GM21515 (cell line): ENCODE data around the gene SMIM22.

Source experiments
- ATAC-seq: cut with Tn5 transposase; IDR thresholded peaks from one replicate; pipeline ENCODE4 v1.9.1; 2021; ENCODE audit not compliant: unreplicated experiment

The SMIM22 gene

GRCh38 chr16:4795181-4795827 lies at the start of gene SMIM22:
SMIM22 (plus strand) TSS chr16:4795369; CDS start chr16:4795735, 366 bp downstream.
- no peak for ATAC-seq

GRCh38 chr16:4746215-4746614 lies 49.0 kb upstream of the SMIM22 start:
- no peak for ATAC-seq

- ATAC-seq, result no peak
These were observed 48.1 kb upstream of the SMIM22 start for GRCh38 chr16:4746991-4747574.

GRCh38 chr16:4747906-4748681 lies 47.1 kb upstream of the SMIM22 start:
- no peak for ATAC-seq

- ATAC-seq, result no peak
These were observed 46.3 kb upstream of the SMIM22 start for GRCh38 chr16:4748682-4749411.

- ATAC-seq, result no peak
These were observed 45.4 kb upstream of the SMIM22 start for GRCh38 chr16:4749700-4750257.

GRCh38 chr16:4750896-4751295 lies 44.3 kb upstream of the SMIM22 start:
- no peak for ATAC-seq

- no peak for ATAC-seq
These were observed 42.6 kb upstream of the SMIM22 start for GRCh38 chr16:4752351-4753100.

GRCh38 chr16:4753227-4753626 lies 41.9 kb upstream of the SMIM22 start:
- no peak for ATAC-seq

GRCh38 chr16:4754865-4755264 lies 40.3 kb upstream of the SMIM22 start:
- no peak for ATAC-seq

- no peak for ATAC-seq
These were observed 39.5 kb upstream of the SMIM22 start for GRCh38 chr16:4755687-4756086.

GRCh38 chr16:4760221-4760910 lies 34.8 kb upstream of the SMIM22 start:
- ATAC-seq, result no peak

- no peak for ATAC-seq
These were observed 33.0 kb upstream of the SMIM22 start for GRCh38 chr16:4762205-4762604.

- no peak for ATAC-seq
These were observed 31.4 kb upstream of the SMIM22 start for GRCh38 chr16:4763791-4764190.

- no peak for ATAC-seq
These were observed 29.4 kb upstream of the SMIM22 start for GRCh38 chr16:4765511-4766474.

GRCh38 chr16:4766875-4767628 lies 28.1 kb upstream of the SMIM22 start, which contains the start of gene ZNF500:
ZNF500 (minus strand) TSS chr16:4767162; CDS start chr16:4765978, 1,184 bp downstream.
- ATAC-seq, result peak; percentile 71

GRCh38 chr16:4767872-4768548 lies 27.2 kb upstream of the SMIM22 start:
- ATAC-seq, result peak; percentile 15
